ENCODE data around the gene VKORC1L1.
"Not testable (repeated sequence)": the region's sequence is repeated elsewhere in the genome, so short reads cannot be mapped to it uniquely, and the experiment has no call there.

VKORC1L1 gene

DNA sequence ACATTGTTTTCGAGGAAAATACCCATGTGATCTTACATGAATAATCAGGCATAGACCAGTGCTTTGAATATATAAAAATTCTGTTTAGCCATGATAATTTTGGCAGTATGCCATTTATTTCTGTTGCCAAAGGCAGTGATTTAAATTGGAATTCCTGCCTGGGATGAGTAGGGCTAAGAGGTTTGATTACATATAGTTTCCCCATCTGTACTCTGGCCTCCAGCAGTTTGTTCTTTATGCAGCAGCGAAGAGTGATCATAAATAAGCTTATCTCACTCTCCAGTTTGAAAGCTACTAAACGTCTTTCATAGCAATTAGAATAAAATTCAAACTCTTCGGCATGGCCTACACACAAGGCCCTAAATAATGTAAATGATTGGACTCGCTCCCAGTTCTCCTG is 72.9 kb downstream of the VKORC1L1 start:
- DNase-seq, result not testable (repeated sequence)

- no peak for DNase-seq
Measured at GRCh38 chr7:65946904-65947303, 74.0 kb downstream of the VKORC1L1 start.

DNA sequence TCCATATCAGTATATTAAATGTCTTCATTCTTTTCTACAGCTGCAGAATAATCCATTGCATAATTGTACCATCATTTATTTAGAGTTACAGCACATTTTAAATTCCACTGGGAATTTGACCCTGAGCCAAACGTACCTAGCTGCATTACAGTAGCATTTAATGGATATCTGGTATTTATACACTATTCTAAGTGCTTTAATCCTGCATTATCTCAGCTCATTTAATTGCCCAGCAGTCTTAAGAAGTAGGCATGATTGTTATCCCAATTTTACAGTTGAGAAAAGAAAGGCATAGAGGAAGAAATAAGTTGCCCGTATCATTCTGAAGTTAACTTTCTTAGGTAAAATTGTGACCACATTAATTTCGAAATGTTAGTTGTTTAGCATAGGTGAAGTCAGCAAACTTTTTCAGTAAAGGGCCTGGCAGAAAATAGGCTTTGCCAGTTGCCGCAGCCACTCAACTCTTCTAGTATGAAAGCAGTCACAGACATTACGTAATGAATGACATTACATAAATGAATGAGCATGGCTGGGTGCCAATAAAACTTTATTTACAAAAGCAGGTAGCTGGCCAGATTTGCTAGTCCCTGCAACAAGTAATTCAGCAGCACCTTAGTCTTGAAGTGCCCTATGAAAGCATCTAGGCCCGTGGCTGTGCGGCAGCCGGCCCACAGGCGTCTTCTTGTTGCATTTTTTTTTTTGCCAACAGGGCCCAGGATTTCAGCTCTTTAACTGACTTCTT is 79.1 kb downstream of the VKORC1L1 start:
- no peak for DNase-seq

DNA sequence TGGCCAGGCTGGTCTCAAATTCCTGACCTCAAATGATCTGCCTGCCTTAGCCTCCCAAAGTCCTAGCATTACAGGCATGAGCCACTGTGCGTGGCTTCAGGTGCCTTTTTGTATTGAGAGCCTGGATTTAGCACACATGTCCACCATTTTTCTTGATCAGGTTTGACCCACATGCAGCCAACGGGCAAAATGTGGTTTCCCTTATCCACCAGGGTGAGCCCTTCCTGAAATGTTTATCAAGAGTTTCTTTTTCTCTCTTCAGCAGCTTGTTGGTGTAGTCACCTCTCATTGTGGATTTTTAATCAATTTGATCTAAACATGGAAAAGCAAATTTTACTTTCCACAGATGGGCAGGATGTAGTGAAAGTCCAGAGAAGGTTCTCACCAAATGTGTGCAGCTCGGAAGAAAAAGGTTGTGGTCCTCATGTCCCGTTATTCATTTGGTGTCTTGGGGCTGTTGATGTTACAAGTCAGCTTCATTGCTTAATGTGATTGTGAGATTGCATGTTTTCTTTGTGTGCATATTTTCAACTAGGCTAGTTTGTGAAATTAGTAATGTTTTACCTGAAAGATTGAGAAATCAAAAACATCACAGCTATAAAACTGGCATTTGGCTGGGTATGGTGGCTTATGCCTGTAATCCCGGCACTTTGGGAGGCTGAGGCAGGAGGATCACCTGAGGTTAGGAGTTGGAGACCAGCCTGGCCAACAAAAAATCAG is 80.3 kb downstream of the VKORC1L1 start:
- DNase-seq, result no peak

- DNase-seq, result no peak
Measured at GRCh38 chr7:65953890-65954450, 81.1 kb downstream of the VKORC1L1 start.

GRCh38 chr7:65955718-65956117 is 82.8 kb downstream of the VKORC1L1 start:
- no peak for DNase-seq

- DNase-seq, result no peak
Measured at GRCh38 chr7:65960351-65961074, 87.6 kb downstream of the VKORC1L1 start.

DNA sequence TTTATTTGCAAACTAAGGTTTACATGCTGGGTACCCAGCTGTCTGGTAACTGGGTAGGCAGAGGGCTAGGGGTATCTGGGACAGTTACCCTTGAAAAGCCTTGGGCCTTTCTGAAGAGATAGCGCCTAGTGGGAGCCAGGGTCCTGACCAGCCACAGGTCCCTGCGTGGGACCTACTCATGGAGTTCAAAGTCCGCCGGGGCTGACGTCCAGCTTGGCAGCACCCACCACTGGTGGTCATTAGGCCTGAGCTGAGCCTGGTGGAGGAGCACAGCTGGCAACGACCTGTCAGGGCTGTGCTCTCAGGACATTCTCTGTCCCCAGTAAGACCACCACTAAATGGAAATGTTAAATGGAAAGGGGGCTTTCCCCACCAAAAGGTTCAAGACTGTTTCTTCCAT is 89.2 kb downstream of the VKORC1L1 start:
- DNase-seq, result no peak

DNA sequence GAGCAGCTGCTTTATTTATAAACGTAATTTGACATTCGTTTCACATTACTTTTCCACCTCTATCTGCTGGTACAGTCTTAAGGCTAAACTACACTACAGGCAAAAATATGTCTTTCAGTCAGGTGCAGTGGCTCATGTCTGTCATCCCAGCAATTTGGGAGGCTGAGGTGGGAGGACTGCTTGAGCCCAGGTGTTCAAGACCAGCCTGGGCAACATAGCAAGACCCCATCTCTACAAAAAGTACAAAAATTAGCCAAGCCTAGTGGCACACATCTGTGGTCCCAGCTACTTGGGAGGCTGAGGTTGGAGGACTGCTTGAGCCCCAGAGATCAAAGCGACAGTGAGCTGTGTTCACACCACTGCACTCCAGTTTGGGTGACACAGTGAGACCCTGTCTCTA is 91.8 kb downstream of the VKORC1L1 start:
- not testable (repeated sequence) for DNase-seq

- DNase-seq, result no peak
Measured at GRCh38 chr7:65966146-65966545, 93.3 kb downstream of the VKORC1L1 start.

DNA sequence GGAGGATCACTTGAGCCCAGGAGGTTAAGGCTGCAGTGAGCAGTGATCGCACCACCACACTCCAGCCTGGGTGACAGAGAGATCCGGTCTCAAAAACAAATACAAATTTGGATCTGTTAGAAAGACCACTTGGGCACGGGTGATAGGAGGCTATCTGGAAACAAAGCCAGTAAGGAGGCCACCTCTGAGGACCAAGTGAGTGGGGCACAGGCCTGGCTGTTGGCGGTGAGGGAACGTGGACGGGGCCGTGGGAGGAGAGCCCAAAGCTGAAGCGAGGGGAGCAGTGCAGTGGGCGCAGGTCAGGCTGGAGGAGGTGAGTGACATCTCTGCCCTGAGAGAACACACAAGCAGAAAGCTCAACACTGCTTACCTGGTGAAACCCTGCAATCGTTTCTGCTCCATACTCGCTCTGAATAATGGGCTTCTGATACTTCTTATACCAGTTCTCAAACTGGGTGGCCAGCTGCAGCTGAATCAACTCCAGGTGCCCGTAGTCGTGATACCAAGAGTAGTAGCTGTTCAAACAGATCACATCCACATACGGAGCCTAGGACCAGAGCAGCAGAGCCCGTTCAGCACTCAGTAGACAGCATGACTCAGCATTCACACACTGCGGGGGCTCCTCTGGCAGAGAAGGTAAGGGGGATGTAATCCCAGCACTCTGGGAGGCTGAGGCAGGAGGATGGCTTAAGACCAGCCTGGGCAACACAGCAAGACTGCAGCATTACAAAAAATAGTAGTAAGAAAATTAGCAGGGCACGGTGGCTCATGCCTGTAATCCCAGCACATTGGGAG is 94.7 kb downstream of the VKORC1L1 start:
- DNase-seq, result no peak

- no peak for DNase-seq
Measured at GRCh38 chr7:65968256-65969185, 95.6 kb downstream of the VKORC1L1 start.

DNA sequence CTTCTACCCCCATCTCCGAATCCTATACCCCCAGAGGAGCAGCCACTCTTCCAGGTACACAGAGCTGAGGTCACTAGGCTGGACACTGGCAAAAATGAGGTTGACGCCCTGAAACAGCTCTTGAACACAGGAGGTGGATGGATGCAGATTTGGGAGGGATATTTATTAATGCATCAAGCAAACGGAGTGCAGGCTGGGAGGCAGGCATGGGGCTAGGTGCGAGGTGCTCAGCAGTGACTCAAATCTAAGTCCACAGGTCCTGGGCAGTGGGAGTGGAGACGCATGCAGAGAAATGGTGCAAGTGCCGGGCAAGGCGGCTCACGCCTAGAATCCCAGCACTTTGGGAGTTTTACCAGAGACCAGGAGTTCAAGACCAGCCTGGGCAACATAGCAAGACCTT is 98.1 kb downstream of the VKORC1L1 start:
- no peak for DNase-seq

GRCh38 chr7:65972976-65973375 is 100.1 kb downstream of the VKORC1L1 start:
- DNase-seq, result no peak

DNA sequence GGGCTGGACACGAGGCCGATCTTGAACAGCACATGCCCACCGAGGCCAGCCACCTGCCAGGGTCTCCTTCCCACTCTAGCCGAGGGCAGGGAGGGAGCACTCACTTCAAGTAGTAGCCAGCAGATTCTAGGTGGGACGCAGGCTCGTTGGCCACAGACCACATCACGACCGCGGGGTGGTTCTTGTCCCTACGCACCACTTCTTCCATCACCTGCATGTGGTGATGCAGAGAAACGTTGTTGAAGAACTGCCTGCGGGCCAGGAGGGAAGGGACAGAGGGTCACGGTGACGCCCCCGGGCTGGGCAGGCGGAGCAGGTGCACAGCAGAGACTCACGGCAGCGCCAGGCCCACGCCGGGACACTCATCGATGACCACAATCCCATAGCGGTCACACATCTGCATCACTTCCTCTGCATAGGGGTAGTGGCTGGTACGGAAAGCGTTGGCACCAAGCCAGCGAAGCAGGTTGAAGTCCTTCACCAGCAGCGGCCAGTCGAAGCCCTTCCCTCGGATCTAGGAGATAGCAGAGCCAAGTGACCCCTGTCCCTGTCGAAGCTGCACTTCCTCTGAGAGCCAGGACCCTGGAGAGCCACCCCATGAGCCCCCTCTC is 101.4 kb downstream of the VKORC1L1 start:
- no peak for DNase-seq

- no peak for DNase-seq
Measured at GRCh38 chr7:65974876-65975275, 102.0 kb downstream of the VKORC1L1 start.

GRCh38 chr7:65975814-65976445 is 103.1 kb downstream of the VKORC1L1 start:
- DNase-seq, result no peak

- no peak for DNase-seq
Measured at GRCh38 chr7:65976659-65977196, 103.9 kb downstream of the VKORC1L1 start.

GRCh38 chr7:65978891-65979582 is 106.2 kb downstream of the VKORC1L1 start:
- no peak for DNase-seq

All from activated CD4-positive, alpha-beta T cell treated with anti-CD3 and anti-CD28 coated beads, Interleukin-2, amount 50 U/mL, for 1 hour (primary cell).